D721Med (cell line): ENCODE results near the gene RGS5.

Experiments used
- DNase-seq: peaks from one replicate; pipeline ENCODE4 v3.0.0; 2011; ENCODE audit warnings: low spot score; ENCODE audit not compliant: insufficient read length
- FAIRE-seq: peaks from 2 replicates; lab custom pipeline; 2011; peaks lifted over from hg19 to GRCh38; lab: Jason Lieb, UNC
- TF ChIP-seq, protein P1 (sequence below): IDR thresholded peaks from 2 replicates; pipeline ENCODE4 v1.5.1; 2012; ENCODE audit warnings: mild to moderate bottlenecking, control low read depth; ENCODE audit not compliant: insufficient read depth; ENCODE audit errors: missing control alignments

Gene RGS5

DNA sequence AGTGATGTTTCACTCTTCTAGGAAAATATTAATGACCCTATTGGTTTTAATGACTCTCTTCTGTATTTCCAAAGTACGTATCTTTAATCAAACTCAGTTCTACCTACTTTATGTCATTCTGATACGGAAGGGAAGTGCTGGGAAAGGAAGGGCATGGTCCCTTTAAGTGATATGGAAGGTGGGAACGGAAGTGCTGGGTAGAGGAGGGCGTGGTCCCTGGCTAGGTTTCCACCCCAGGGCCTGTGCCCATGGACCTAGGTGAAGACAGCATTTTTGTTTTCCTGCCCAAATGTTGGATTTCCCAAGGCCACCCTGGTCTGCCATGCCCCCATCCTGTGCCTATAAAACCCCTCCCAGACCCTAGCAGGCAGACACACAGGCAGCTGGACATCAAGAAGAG, 109.5 kb downstream of the RGS5 start:
- DNase-seq = no peak
- FAIRE-seq = no peak
- TF ChIP-seq, protein P1, sequence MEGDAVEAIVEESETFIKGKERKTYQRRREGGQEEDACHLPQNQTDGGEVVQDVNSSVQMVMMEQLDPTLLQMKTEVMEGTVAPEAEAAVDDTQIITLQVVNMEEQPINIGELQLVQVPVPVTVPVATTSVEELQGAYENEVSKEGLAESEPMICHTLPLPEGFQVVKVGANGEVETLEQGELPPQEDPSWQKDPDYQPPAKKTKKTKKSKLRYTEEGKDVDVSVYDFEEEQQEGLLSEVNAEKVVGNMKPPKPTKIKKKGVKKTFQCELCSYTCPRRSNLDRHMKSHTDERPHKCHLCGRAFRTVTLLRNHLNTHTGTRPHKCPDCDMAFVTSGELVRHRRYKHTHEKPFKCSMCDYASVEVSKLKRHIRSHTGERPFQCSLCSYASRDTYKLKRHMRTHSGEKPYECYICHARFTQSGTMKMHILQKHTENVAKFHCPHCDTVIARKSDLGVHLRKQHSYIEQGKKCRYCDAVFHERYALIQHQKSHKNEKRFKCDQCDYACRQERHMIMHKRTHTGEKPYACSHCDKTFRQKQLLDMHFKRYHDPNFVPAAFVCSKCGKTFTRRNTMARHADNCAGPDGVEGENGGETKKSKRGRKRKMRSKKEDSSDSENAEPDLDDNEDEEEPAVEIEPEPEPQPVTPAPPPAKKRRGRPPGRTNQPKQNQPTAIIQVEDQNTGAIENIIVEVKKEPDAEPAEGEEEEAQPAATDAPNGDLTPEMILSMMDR = no peak
